Astrocyte of the cerebellum (primary cell): ENCODE measurements around the gene SGCD.

Experiments
- DNase-seq: peaks from one replicate; pipeline ENCODE4 v3.0.0-alpha.2; 2011; ENCODE audit warnings: low read depth
- H3K4me3 ChIP-seq: 2 replicates; pipeline ENCODE4 v1.5.1; 2011; ENCODE audit warnings: mild to moderate bottlenecking, low read depth, low read length, moderate library complexity
- in situ Hi-C: cut with HindIII; loops from 2 replicates; pipeline ENCODE4 v1.10.0; 2017; ENCODE audit warnings: low sequenced_read_pairs
- TF ChIP-seq, protein P1 (sequence below): IDR thresholded peaks from 2 replicates; pipeline ENCODE4 v1.5.1; 2012; ENCODE audit warnings: low read length, low read depth, moderate library complexity, mild to moderate bottlenecking; ENCODE audit errors: missing control alignments

The SGCD gene

DNA sequence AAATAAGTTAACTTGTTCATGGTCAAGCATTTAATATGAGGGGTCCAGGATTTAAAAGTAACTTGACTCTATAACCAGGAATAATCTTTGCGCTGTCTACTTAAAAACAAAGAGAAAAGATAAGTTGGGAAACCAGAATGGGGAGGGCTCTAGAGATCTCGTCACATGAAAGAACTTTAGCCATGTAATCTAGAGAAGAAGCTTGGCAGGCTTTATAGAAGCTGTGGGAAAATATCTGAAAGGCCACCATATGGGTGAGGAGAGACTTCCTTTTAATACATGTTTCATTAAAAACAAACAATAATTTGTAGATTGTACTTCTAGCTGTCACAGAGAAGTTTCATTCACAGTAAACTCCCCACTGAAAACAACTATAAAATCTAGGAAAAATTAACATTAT lies 476.4 kb downstream of the SGCD start:
- in situ Hi-C loops, result loop anchor here (25.0 kb wide), 1 partner anchor 866 kb away; no protein-coding TSS in a partner anchor
- DNase-seq, result no peak
- TF ChIP-seq, protein P1, sequence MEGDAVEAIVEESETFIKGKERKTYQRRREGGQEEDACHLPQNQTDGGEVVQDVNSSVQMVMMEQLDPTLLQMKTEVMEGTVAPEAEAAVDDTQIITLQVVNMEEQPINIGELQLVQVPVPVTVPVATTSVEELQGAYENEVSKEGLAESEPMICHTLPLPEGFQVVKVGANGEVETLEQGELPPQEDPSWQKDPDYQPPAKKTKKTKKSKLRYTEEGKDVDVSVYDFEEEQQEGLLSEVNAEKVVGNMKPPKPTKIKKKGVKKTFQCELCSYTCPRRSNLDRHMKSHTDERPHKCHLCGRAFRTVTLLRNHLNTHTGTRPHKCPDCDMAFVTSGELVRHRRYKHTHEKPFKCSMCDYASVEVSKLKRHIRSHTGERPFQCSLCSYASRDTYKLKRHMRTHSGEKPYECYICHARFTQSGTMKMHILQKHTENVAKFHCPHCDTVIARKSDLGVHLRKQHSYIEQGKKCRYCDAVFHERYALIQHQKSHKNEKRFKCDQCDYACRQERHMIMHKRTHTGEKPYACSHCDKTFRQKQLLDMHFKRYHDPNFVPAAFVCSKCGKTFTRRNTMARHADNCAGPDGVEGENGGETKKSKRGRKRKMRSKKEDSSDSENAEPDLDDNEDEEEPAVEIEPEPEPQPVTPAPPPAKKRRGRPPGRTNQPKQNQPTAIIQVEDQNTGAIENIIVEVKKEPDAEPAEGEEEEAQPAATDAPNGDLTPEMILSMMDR, result no peak
- no peak overlapping the region for H3K4me3 ChIP-seq

DNA sequence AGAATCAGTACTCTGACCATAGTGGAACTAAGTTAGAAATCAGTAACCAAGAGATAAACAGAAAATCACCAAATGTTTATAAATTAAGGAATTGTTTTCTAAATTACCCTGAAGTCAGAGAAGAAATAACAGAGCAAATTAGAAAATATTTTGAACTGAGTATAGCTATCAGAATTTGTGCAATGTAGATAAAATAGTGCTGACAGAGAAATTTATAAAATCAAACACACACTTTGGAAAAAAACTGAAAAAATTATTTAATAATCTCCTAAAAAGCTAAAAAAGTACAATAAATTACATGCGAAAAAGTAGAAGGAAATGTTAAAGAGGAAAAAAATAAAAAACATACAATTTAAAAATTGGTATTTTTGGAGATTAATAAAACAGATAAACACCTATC lies 486.0 kb downstream of the SGCD start:
- DNase-seq, result no peak
- TF ChIP-seq, protein P1, result no peak
- no peak overlapping the region for H3K4me3 ChIP-seq
- in situ Hi-C loops, result loop anchor here (25.0 kb wide), 1 partner anchor 876 kb away; no protein-coding TSS in a partner anchor

DNA sequence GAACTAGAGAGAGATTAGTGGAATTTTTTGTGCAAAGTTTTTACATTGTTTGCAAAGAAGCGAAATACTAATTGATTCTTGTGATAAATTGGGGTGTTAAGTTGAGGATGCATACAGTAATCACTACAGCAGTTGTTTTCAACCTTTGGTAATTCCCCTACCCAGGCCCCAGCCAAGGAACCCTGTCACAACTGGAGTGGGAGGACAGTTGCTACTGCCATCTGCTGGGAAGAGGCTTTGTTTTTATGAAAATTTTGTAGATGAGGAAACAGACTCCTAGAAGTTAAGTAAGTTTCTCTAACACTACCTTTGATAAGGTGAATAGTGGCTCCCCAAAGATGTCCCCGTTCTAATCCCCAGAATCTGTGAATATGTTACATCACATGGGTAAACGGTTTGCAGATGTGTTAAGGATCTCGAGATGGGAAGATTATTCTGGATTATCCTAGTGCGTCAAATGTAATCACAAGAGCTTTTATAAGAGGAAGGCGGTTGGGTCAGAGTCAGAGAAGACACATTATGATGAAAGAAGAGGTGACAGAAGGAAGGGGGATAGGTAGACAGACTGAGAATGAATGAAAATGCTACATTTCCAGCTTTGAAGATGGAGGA lies 489.1 kb downstream of the SGCD start:
- no peak overlapping the region for H3K4me3 ChIP-seq
- in situ Hi-C loops, result loop anchor here (25.0 kb wide), 1 partner anchor 879 kb away; no protein-coding TSS in a partner anchor
- TF ChIP-seq, protein P1, result peak; percentile 56
- DNase-seq, result peak; percentile 6
